Endothelial cell of umbilical vein (primary cell): Measurements from ENCODE around the gene GRIK1. TPM values are rescaled to one million over a fixed set of nuclear protein-coding genes. Genes with fewer than 3 reads are reported as not detected.

Experiments used
- BruUV-seq: library from RNA; stranded (reverse); fragments of 400-500 nt; replicated peaks from 2 replicates; lab custom pipeline; 2021; lab: Mats Ljungman, UMichigan
- CTCF ChIA-PET: fragments of 300-600, 350-600 bp; sonication (Branson Sonifier 250); formaldehyde crosslinking; loops from one replicate; lab custom pipeline; 2021; ENCODE audit warnings: antibody characterized with exemption, inconsistent platforms; lab: Charles Lee
- POLR2A ChIA-PET: fragments of 300-600, 350-600 bp; sonication (Branson Sonifier 250); formaldehyde crosslinking; loops from one replicate; lab custom pipeline; 2021; ENCODE audit warnings: antibody characterized with exemption, inconsistent platforms; lab: Charles Lee
- DNase-seq: peaks from one replicate; pipeline ENCODE4 v3.0.0-alpha.2; 2011; ENCODE audit warnings: low read depth, low spot score
- FAIRE-seq: peaks from 2 replicates; lab custom pipeline; 2011; peaks lifted over from hg19 to GRCh38; lab: Jason Lieb, UNC
- H2AFZ ChIP-seq: 2 replicates; pipeline ENCODE4 v1.6.0; 2012; ENCODE audit warnings: low read depth, low read length, control low read depth, inconsistent platforms
- H3K27ac ChIP-seq: 2 replicates; pipeline ENCODE4 v1.5.1; 2011; ENCODE audit warnings: low read depth, mild to moderate bottlenecking, control low read depth, low read length, moderate library complexity; ENCODE audit not compliant: insufficient read depth
- H3K27me3 ChIP-seq, 2 experiments: 2 replicates each; pipeline versions ENCODE4 v1.6.0 to v1.6.1; 2011; ENCODE audit warnings: low read length in 2 of 2, mixed read lengths in 1 of 2; ENCODE audit not compliant: control insufficient read depth in 2 of 2, insufficient read depth in 2 of 2
- H3K36me3 ChIP-seq, 2 experiments: 2 replicates in 1 of 2; 3 replicates in 1 of 2; pipeline ENCODE4 v1.5.1; 2011; ENCODE audit warnings: low read length in 2 of 2, mild to moderate bottlenecking in 1 of 2, moderate library complexity in 1 of 2; ENCODE audit not compliant: control insufficient read depth in 2 of 2, insufficient read depth in 2 of 2; ENCODE audit errors: extremely low read depth in 1 of 2
- H3K4me1 ChIP-seq: 3 replicates; pipeline ENCODE4 v1.5.1; 2011; ENCODE audit warnings: mild to moderate bottlenecking, low read length; ENCODE audit not compliant: control insufficient read depth, insufficient read depth; ENCODE audit errors: extremely low read depth
- H3K4me2 ChIP-seq: 2 replicates; pipeline ENCODE4 v1.6.1; 2011; ENCODE audit warnings: low read length, control low read depth, mixed read lengths; ENCODE audit not compliant: insufficient read depth
- H3K4me3 ChIP-seq, 3 experiments: fragments of 200-600 bp in 1 of 3; sonication (generic), shearing (Covaris generic) in 1 of 3; replicated peaks in 1 of 3; 2 replicates each; pipeline ENCODE4 v1.5.1; 2011 to 2016; ENCODE audit warnings: control low read depth in 3 of 3, low read length in 3 of 3, mild to moderate bottlenecking in 2 of 3, inconsistent platforms in 1 of 3, low read depth in 1 of 3, moderate library complexity in 1 of 3; ENCODE audit not compliant: insufficient read depth in 1 of 3
- H3K79me2 ChIP-seq: 2 replicates; pipeline ENCODE4 v1.6.0; 2012; ENCODE audit warnings: low read length, inconsistent platforms; ENCODE audit not compliant: control insufficient read depth, insufficient read depth
- H3K9ac ChIP-seq: replicated peaks from 2 replicates; pipeline ENCODE3; 2011; ENCODE audit warnings: low read length, control low read depth; ENCODE audit not compliant: insufficient read depth; ENCODE audit errors: extremely low read depth
- H3K9me1 ChIP-seq: replicated peaks from 3 replicates; pipeline ENCODE4 v1.6.0; 2011; ENCODE audit warnings: mild to moderate bottlenecking, low read length; ENCODE audit not compliant: control insufficient read depth, insufficient read depth; ENCODE audit errors: extremely low read depth
- H3K9me3 ChIP-seq: replicated peaks from 2 replicates; pipeline ENCODE4 v1.5.1; 2012; ENCODE audit warnings: low read length, inconsistent platforms; ENCODE audit not compliant: control insufficient read depth, insufficient read depth
- H4K20me1 ChIP-seq: replicated peaks from 2 replicates; pipeline ENCODE3; 2011; ENCODE audit warnings: mild to moderate bottlenecking, low read length; ENCODE audit not compliant: control insufficient read depth, insufficient read depth; ENCODE audit errors: extremely low read depth
- CTCF ChIP-seq, 2 donors: IDR thresholded peaks; 1 replicate in 1 of 2; 2 replicates in 1 of 2; pipeline ENCODE4 v1.5.1; 2011; ENCODE audit warnings: low read length in 2 of 2, mild to moderate bottlenecking in 2 of 2, moderate library complexity in 2 of 2, control low read depth in 1 of 2, inconsistent platforms in 1 of 2, low read depth in 1 of 2; ENCODE audit not compliant: insufficient read depth in 1 of 2; ENCODE audit errors: extremely low read depth in 1 of 2
- EZH2 ChIP-seq: IDR thresholded peaks from 2 replicates; pipeline ENCODE4 v1.6.1; 2012; ENCODE audit warnings: borderline replicate concordance, low read depth, mild to moderate bottlenecking, moderate library complexity, low read length, inconsistent platforms; ENCODE audit not compliant: severe bottlenecking
- FOS ChIP-seq: IDR thresholded peaks from 2 replicates; pipeline ENCODE4 v1.6.1; 2011; ENCODE audit warnings: mild to moderate bottlenecking, low read length, moderate library complexity, borderline replicate concordance; ENCODE audit not compliant: insufficient read depth
- GATA2 ChIP-seq: IDR thresholded peaks from 2 replicates; pipeline ENCODE4 v1.7.0; 2011; ENCODE audit warnings: low read depth, mild to moderate bottlenecking, moderate library complexity, mixed read lengths, low read length; ENCODE audit not compliant: insufficient read length, insufficient read depth
- JUN ChIP-seq: IDR thresholded peaks from 2 replicates; pipeline ENCODE4 v1.6.1; 2011; ENCODE audit warnings: borderline replicate concordance, low read depth; ENCODE audit not compliant: insufficient read length, insufficient read depth
- MAX ChIP-seq: IDR thresholded peaks from 2 replicates; pipeline ENCODE4 v1.6.1; 2011; ENCODE audit not compliant: insufficient read depth, insufficient read length
- MYC ChIP-seq: IDR thresholded peaks from one replicate; pipeline ENCODE4 v1.6.1; 2011; ENCODE audit warnings: mild to moderate bottlenecking, low read depth, low read length
- POLR2A ChIP-seq: IDR thresholded peaks from 2 replicates; pipeline ENCODE4 v1.6.1; 2012; ENCODE audit warnings: low read depth, mild to moderate bottlenecking, control low read depth, low read length
- POLR2AphosphoS5 ChIP-seq: IDR thresholded peaks from 2 replicates; pipeline ENCODE4 v1.6.1; 2012; ENCODE audit warnings: low read depth, mild to moderate bottlenecking, control low read depth, low read length, moderate library complexity; ENCODE audit not compliant: insufficient read depth
- dilution Hi-C: fragments of 300-500 bp; cut with MboI; formaldehyde crosslinking; loops from one replicate; pipeline ENCODE4 v1.15.0; 2019; ENCODE audit warnings: low sequenced_read_pairs; ENCODE audit not compliant: extremely low pct_ligation_motif_present
- intact Hi-C: fragments of 100-400 bp; cut with micrococcal nuclease; formaldehyde crosslinking; loops from one replicate; pipeline ENCODE4 v1.10.0; 2022
- polyA plus RNA-seq, 4 experiments: library from polyadenylated mRNA; depleted of rRNA in 3 of 4; stranded (reverse) in 3 of 4; unstranded in 1 of 4; fragments of >200 nt; gene quantifications; 2 replicates each; pipeline versions ENCODE4 v1.2.1 to v1.2.3, GENCODE V29; 2011 to 2012; ENCODE audit warnings: missing spikeins in 1 of 4
- total RNA-seq: library from RNA; stranded (reverse); gene quantifications from 2 replicates; pipeline ENCODE4 v1.2.3, GENCODE V29; 2021

Gene GRIK1
- total and polyA plus RNA-seq, 2 donors (not counting 3 experiments of a cell fraction or from before 2014, with no cell fraction given), result not detected

- Histone ChIP-seq H3K27me3 (peaks cover 0 to 4% of the 10 kb centered on the region in 2 experiments), H3K79me2 (no peaks in the 10 kb centered on the region), H3K9me1 (no peaks in the 10 kb centered on the region), H3K9me3 (no peaks in the 10 kb centered on the region), H3K36me3 (no peaks in the 10 kb centered on the region), H3K27ac (no peak overlapping the region), H3K9ac (no peak overlapping the region), H2AFZ (no peak overlapping the region), H4K20me1 (no peaks in the 10 kb centered on the region), H3K4me3 (no peak overlapping the region), H3K4me1 (no peaks in the 10 kb centered on the region), H3K4me2 (no peak overlapping the region)
- dilution Hi-C loops (no loop called here), intact Hi-C loops (no loop called here)
- DNase-seq, result no peak
- TF ChIP-seq JUN (no peak), POLR2A (no peak), POLR2AphosphoS5 (no peak), MAX (no peak), MYC (no peak), CTCF (IDR thresholded peaks at IDR 0.05; ENCODE audit: extremely low read depth in 1 of 2, insufficient read depth in 1 of 2, low read depth in 1 of 2, low read length in 2 of 2) (no peak), EZH2 (no peak), FOS (no peak), GATA2 (no peak)
- FAIRE-seq, result no peak
- BruUV-seq, result no TSS peak
- ChIA-PET POLR2A (no interaction called here), CTCF (no interaction called here)
Observed at GRCh38 chr21:29677326-29677725, 262.5 kb downstream of the GRIK1 start.
